GM18520 (cell line): ENCODE results near the gene ZNF423.

Source experiments
- ATAC-seq: cut with Tn5 transposase; IDR thresholded peaks from one replicate; pipeline ENCODE4 v1.9.1; 2021; ENCODE audit not compliant: unreplicated experiment

The ZNF423 gene

GRCh38 chr16:49849754-49850108 is 6.2 kb downstream of the ZNF423 start:
- no peak for ATAC-seq

- ATAC-seq: no peak
Observed at GRCh38 chr16:49849037-49849753, 6.7 kb downstream of the ZNF423 start.

- ATAC-seq: no peak
Observed at GRCh38 chr16:49848530-49848929, 7.4 kb downstream of the ZNF423 start.

- ATAC-seq: no peak
Observed at GRCh38 chr16:49846800-49847199, 9.1 kb downstream of the ZNF423 start.

GRCh38 chr16:49844359-49844758 is 11.6 kb downstream of the ZNF423 start:
- no peak for ATAC-seq

GRCh38 chr16:49843758-49844157 is 12.2 kb downstream of the ZNF423 start:
- ATAC-seq: no peak

GRCh38 chr16:49842972-49843371 is 12.9 kb downstream of the ZNF423 start:
- ATAC-seq: no peak

GRCh38 chr16:49839017-49839825 is 16.7 kb downstream of the ZNF423 start:
- no peak for ATAC-seq

- ATAC-seq: no peak
Observed at GRCh38 chr16:49838441-49839016, 17.4 kb downstream of the ZNF423 start.

GRCh38 chr16:49837688-49838410 is 18.1 kb downstream of the ZNF423 start:
- no peak for ATAC-seq

GRCh38 chr16:49836668-49837067 is 19.2 kb downstream of the ZNF423 start:
- no peak for ATAC-seq

- ATAC-seq: no peak
Observed at GRCh38 chr16:49836218-49836617, 19.7 kb downstream of the ZNF423 start.

- ATAC-seq: no peak
Observed at GRCh38 chr16:49835161-49835777, 20.6 kb downstream of the ZNF423 start.

GRCh38 chr16:49834531-49835151 is 21.3 kb downstream of the ZNF423 start:
- ATAC-seq: no peak

GRCh38 chr16:49833796-49834530 is 21.9 kb downstream of the ZNF423 start:
- ATAC-seq: no peak

- ATAC-seq: no peak
Observed at GRCh38 chr16:49833085-49833484, 22.8 kb downstream of the ZNF423 start.

- ATAC-seq: no peak
Observed at GRCh38 chr16:49832177-49832576, 23.7 kb downstream of the ZNF423 start.

GRCh38 chr16:49830873-49831272 is 25.0 kb downstream of the ZNF423 start:
- ATAC-seq: no peak

GRCh38 chr16:49828533-49829267 is 27.2 kb downstream of the ZNF423 start:
- no peak for ATAC-seq
